ENCODE data around the gene KCTD15. TPM values are rescaled to one million over a fixed set of nuclear protein-coding genes. Genes with fewer than 3 reads are reported as not detected.

KCTD15 gene
- total and polyA plus RNA-seq, 2 of the 4 experiments (the other 2 are of a cell fraction): 16.3 to 19.6 TPM

GRCh38 chr19:33840382-33840781 lies 43.7 kb downstream of the KCTD15 start:
- dilution Hi-C loops (cut with HindIII; ENCODE audit: low sequenced_read_pairs, unreplicated experiment) (no loop called here), intact Hi-C loops (cut with micrococcal nuclease) (no loop called here), in situ Hi-C loops (cut with MboI; ENCODE audit: low sequenced_read_pairs) (no loop called here)
- Histone ChIP-seq H3K9ac (ENCODE audit: low read depth, low read length) (no peak overlapping the region), H2BK5ac (ENCODE audit: low read depth, low read length, poor library complexity, severe bottlenecking) (no peak overlapping the region), H4K20me1 (ENCODE audit: insufficient read depth, low read length) (no peaks in the 10 kb centered on the region), H3K79me1 (ENCODE audit: low read depth in 1 of 2, low read length in 2 of 2) (no peaks in the 10 kb centered on the region), H3K23ac (ENCODE audit: low read depth, low read length) (no peak overlapping the region), H3K14ac (replicated peaks; ENCODE audit: low read depth, low read length) (no peak overlapping the region), H3K4me3 (ENCODE audit: insufficient read depth, low read depth, low read length) (no peak overlapping the region), H3K4me2 (ENCODE audit: low read depth, low read length) (no peak overlapping the region), H3K36me3 (ENCODE audit: control insufficient read depth, insufficient read depth, low read length) (no peaks in the 10 kb centered on the region), H3K9me1 (ENCODE audit: insufficient read depth, low read length) (no peaks in the 10 kb centered on the region), H3K4ac (ENCODE audit: low read depth, low read length) (no peak overlapping the region), H2BK120ac (ENCODE audit: low read depth, low read length) (no peak overlapping the region), H4K91ac (ENCODE audit: insufficient read depth, low read depth, low read length) (no peak overlapping the region), H3K4me1 (ENCODE audit: control insufficient read depth, insufficient read depth, low read length) (no peaks in the 10 kb centered on the region), H3K27me3 (ENCODE audit: control insufficient read depth, insufficient read depth, low read length) (peaks cover 3% of the 10 kb centered on the region), H2AK5ac (ENCODE audit: low read depth, low read length) (no peak overlapping the region), H3K56ac (ENCODE audit: extremely low read depth, insufficient read depth, low read length) (no peak overlapping the region), H2BK15ac (ENCODE audit: low read depth, low read length) (no peak overlapping the region), H4K5ac (ENCODE audit: low read depth, low read length) (no peak overlapping the region), H4K8ac (ENCODE audit: low read depth in 2 of 2, low read length in 2 of 2) (no peak overlapping the region), H3K9me3 (ENCODE audit: control insufficient read depth, insufficient read depth, low read length) (no peaks in the 10 kb centered on the region), H2BK20ac (ENCODE audit: low read depth, low read length) (no peak overlapping the region), H3K27ac (ENCODE audit: insufficient read depth, low read length) (no peak overlapping the region), H2AFZ (replicated peaks; ENCODE audit: low read length, poor library complexity) (no peak overlapping the region), H2AK9ac (replicated peaks; ENCODE audit: low read depth, low read length, poor library complexity) (no peak overlapping the region), H3K18ac (ENCODE audit: low read depth, low read length) (no peak overlapping the region)
- CTCF ChIA-PET: interaction anchor here (0.6 kb wide), 1 partner anchor 21 kb away, joined by 5 read pairs; no protein-coding TSS in a partner anchor
- WGBS, 2 experiments (ENCODE audit: extremely low coverage in 2 of 2, insufficient read length in 1 of 2): 51% methylated on average over 3 of the region's 4 CpGs; no CpG with 5 or more reads in 1 of the 2 experiments
- BruUV-seq (replicated peaks): no TSS peak
- POLR2A ChIA-PET (ENCODE audit: unreplicated experiment): no interaction called here
- TF ChIP-seq MAFK (IDR thresholded peaks at IDR 0.05; ENCODE audit: low read depth, low read length): no peak
- no peak for TF ChIP-seq RFX5 (IDR thresholded peaks at IDR 0.05; ENCODE audit: low read depth, low read length)
- no peak for TF ChIP-seq CHD1 (IDR thresholded peaks at IDR 0.05; ENCODE audit: low read depth, low read length)
- no peak for TF ChIP-seq USF2 (IDR thresholded peaks at IDR 0.05; ENCODE audit: low read depth, low read length)
- no peak for TF ChIP-seq MXI1 (IDR thresholded peaks at IDR 0.05; ENCODE audit: borderline replicate concordance, low read depth, low read length)
- no peak for TF ChIP-seq NFE2L2 (IDR thresholded peaks at IDR 0.05; ENCODE audit: low read depth, low read length)
- TF ChIP-seq MAZ (IDR thresholded peaks at IDR 0.05; ENCODE audit: borderline replicate concordance, low read depth, low read length): no peak
- no peak for TF ChIP-seq CEBPB (IDR thresholded peaks at IDR 0.05; ENCODE audit: low read depth, low read length)
- TF ChIP-seq SMC3 (IDR thresholded peaks at IDR 0.05; ENCODE audit: low read depth, low read length): no peak
- TF ChIP-seq RCOR1 (IDR thresholded peaks at IDR 0.05; ENCODE audit: insufficient replicate concordance, low read length): no peak
- TF ChIP-seq FOS (IDR thresholded peaks at IDR 0.05; ENCODE audit: low read depth, low read length): no peak
- TF ChIP-seq ELK1 (IDR thresholded peaks at IDR 0.05; ENCODE audit: borderline replicate concordance, low read depth, low read length): no peak
- TF ChIP-seq POLR2A (IDR thresholded peaks at IDR 0.05; ENCODE audit: low read depth, low read length): no peak
- TF ChIP-seq CTCF (conservative IDR thresholded peaks at IDR 0.05; ENCODE audit: low read depth, low read length): no peak
- TF ChIP-seq RAD21 (IDR thresholded peaks at IDR 0.05; ENCODE audit: low read length): no peak
- TF ChIP-seq BHLHE40 (IDR thresholded peaks at IDR 0.05; ENCODE audit: low read depth, low read length): no peak
- ATAC-seq (ENCODE audit: low read depth) (no peak), DNase-seq (no peak)

Data from IMR-90 (cell line).